GM08714 (cell line): ENCODE data around the gene CES2.

Experiments
- H3K4me3 ChIP-seq: fragments of 200-500 bp; sonication (Bioruptor generic); 2 replicates; pipeline ENCODE4 v1.5.1; 2014; ENCODE audit warnings: mild to moderate bottlenecking, low read length, inconsistent platforms
- ZNF274 ChIP-seq: IDR thresholded peaks from 2 replicates; pipeline ENCODE4 v1.6.1; 2012; ENCODE audit warnings: mild to moderate bottlenecking, low read depth, low read length

The CES2 gene

GRCh38 chr16:66906916-66907836 is 28.1 kb upstream of the CES2 start:
- H3K4me3 ChIP-seq: no peak overlapping the region
- TF ChIP-seq ZNF274: no peak

GRCh38 chr16:66908116-66908515 is 27.2 kb upstream of the CES2 start:
- no peak overlapping the region for H3K4me3 ChIP-seq
- TF ChIP-seq ZNF274: no peak

- H3K4me3 ChIP-seq: no peak overlapping the region
- TF ChIP-seq ZNF274: no peak
Observed at GRCh38 chr16:66908762-66909559, 26.4 kb upstream of the CES2 start.

GRCh38 chr16:66910175-66910940 is 25.0 kb upstream of the CES2 start:
- H3K4me3 ChIP-seq: no peak overlapping the region
- TF ChIP-seq ZNF274: no peak

- no peak for TF ChIP-seq ZNF274
- H3K4me3 ChIP-seq: no peak overlapping the region
Observed at GRCh38 chr16:66911112-66911511, 24.2 kb upstream of the CES2 start.

- H3K4me3 ChIP-seq: no peak overlapping the region
- TF ChIP-seq ZNF274: no peak
Observed at GRCh38 chr16:66911801-66912200, 23.5 kb upstream of the CES2 start.

GRCh38 chr16:66913081-66913480 is 22.2 kb upstream of the CES2 start:
- no peak for TF ChIP-seq ZNF274

GRCh38 chr16:66913711-66914110 is 21.6 kb upstream of the CES2 start:
- H3K4me3 ChIP-seq: no peak overlapping the region
- TF ChIP-seq ZNF274: no peak

More at GRCh38 chr16:66913081-66913480, 22.2 kb upstream of the CES2 start:
- no peak overlapping the region for H3K4me3 ChIP-seq

GRCh38 chr16:66914541-66914940 is 20.8 kb upstream of the CES2 start:
- no peak overlapping the region for H3K4me3 ChIP-seq
- TF ChIP-seq ZNF274: no peak

- H3K4me3 ChIP-seq: no peak overlapping the region
- no peak for TF ChIP-seq ZNF274
Observed at GRCh38 chr16:66915041-66915440, 20.3 kb upstream of the CES2 start.

- H3K4me3 ChIP-seq: no peak overlapping the region
Observed at GRCh38 chr16:66916518-66916917, 18.8 kb upstream of the CES2 start.

GRCh38 chr16:66917741-66918140 is 17.6 kb upstream of the CES2 start:
- H3K4me3 ChIP-seq: no peak overlapping the region
- TF ChIP-seq ZNF274: no peak

More at GRCh38 chr16:66916518-66916917, 18.8 kb upstream of the CES2 start:
- TF ChIP-seq ZNF274: no peak

GRCh38 chr16:66918355-66918754 is 17.0 kb upstream of the CES2 start:
- H3K4me3 ChIP-seq: no peak overlapping the region
- no peak for TF ChIP-seq ZNF274
